HepG2 (cell line): ENCODE measurements around the gene NAALADL1. TPM values are rescaled to one million over a fixed set of nuclear protein-coding genes. Genes with fewer than 3 reads are reported as not detected.
A peak's percentile ranks its signal among the peaks of the same experiment; 100 is the strongest.

Experiments used
- BRCA1 ChIP-seq: sonication (generic); formaldehyde crosslinking; IDR thresholded peaks from 2 replicates; pipeline ENCODE4 v1.4.0; 2020; ENCODE audit warnings: missing genetic modification reagents
- ELF1 ChIP-seq: sonication (generic); formaldehyde crosslinking; IDR thresholded peaks from 2 replicates; pipeline ENCODE4 v1.4.0; 2020; ENCODE audit warnings: missing genetic modification reagents
- EP300 ChIP-seq, 3 experiments: sonication (generic) in 1 of 3; formaldehyde crosslinking in 1 of 3; IDR thresholded peaks; 2 replicates each; pipeline versions ENCODE4 v1.5.1 to v1.6.1; 2011 to 2020; ENCODE audit warnings: low read depth in 2 of 3, low read length in 2 of 3, borderline replicate concordance in 1 of 3, improper control_type of control experiment in 1 of 3, mild to moderate bottlenecking in 1 of 3, missing genetic modification reagents in 1 of 3, moderate library complexity in 1 of 3
- ETV6 ChIP-seq: sonication (generic); formaldehyde crosslinking; conservative IDR thresholded peaks from 2 replicates; pipeline ENCODE4 v1.4.0; 2020; ENCODE audit warnings: missing genetic modification reagents
- IRX3 ChIP-seq: sonication (generic); formaldehyde crosslinking; IDR thresholded peaks from 2 replicates; pipeline ENCODE4 v1.8.1; 2023; ENCODE audit warnings: mild to moderate bottlenecking, low read depth, missing genetic modification reagents, borderline replicate concordance
- JARID2 ChIP-seq: sonication (generic); formaldehyde crosslinking; IDR thresholded peaks from 2 replicates; pipeline ENCODE4 v1.8.1; 2023; ENCODE audit warnings: missing genetic modification reagents, inconsistent platforms; ENCODE audit not compliant: insufficient replicate concordance
- KLF16 ChIP-seq, 2 experiments: sonication (generic) in 1 of 2; formaldehyde crosslinking in 1 of 2; IDR thresholded peaks; 2 replicates each; pipeline versions ENCODE4 v1.6.1 to v1.8.0; 2016 to 2023; ENCODE audit warnings: missing genetic modification reagents in 2 of 2, missing compliant biosample characterization in 1 of 2
- MAZ ChIP-seq, 2 experiments: sonication (generic) in 1 of 2; formaldehyde crosslinking in 1 of 2; IDR thresholded peaks; 2 replicates each; pipeline versions ENCODE4 v1.5.0 to v1.6.1; 2012 to 2020; ENCODE audit warnings: low read depth in 2 of 2, mild to moderate bottlenecking in 2 of 2, borderline replicate concordance in 1 of 2, improper control_type of control experiment in 1 of 2, low read length in 1 of 2, missing genetic modification reagents in 1 of 2, moderate library complexity in 1 of 2
- PAX8 ChIP-seq: sonication (generic); formaldehyde crosslinking; IDR thresholded peaks from 2 replicates; pipeline ENCODE4 v1.8.0; 2022; ENCODE audit warnings: mild to moderate bottlenecking, missing genetic modification reagents, borderline replicate concordance
- PHF20 ChIP-seq: sonication (generic); formaldehyde crosslinking; IDR thresholded peaks from 2 replicates; pipeline ENCODE4 v1.5.0; 2020; ENCODE audit warnings: mild to moderate bottlenecking, missing genetic modification reagents
- PITX1 ChIP-seq: sonication (generic); formaldehyde crosslinking; IDR thresholded peaks from 2 replicates; pipeline ENCODE4 v1.5.1; 2020; ENCODE audit warnings: mild to moderate bottlenecking, missing genetic modification reagents
- SSRP1 ChIP-seq: IDR thresholded peaks from 2 replicates; pipeline ENCODE4 v1.6.1; 2016; ENCODE audit warnings: control low read depth
- TEAD3 ChIP-seq: optimal IDR thresholded peaks from 2 replicates; pipeline ENCODE3; 2016; ENCODE audit warnings: borderline replicate concordance
- ZFP62 ChIP-seq: sonication (generic); formaldehyde crosslinking; IDR thresholded peaks from 2 replicates; pipeline ENCODE4 v1.4.0; 2020; ENCODE audit warnings: missing genetic modification reagents
- ZKSCAN5 ChIP-seq: sonication (generic); formaldehyde crosslinking; IDR thresholded peaks from 2 replicates; pipeline ENCODE4 v1.5.1; 2020; ENCODE audit warnings: mild to moderate bottlenecking, missing genetic modification reagents
- ZNF143 ChIP-seq: sonication (generic); formaldehyde crosslinking; IDR thresholded peaks from 2 replicates; pipeline ENCODE4 v1.4.0; 2020; ENCODE audit warnings: missing genetic modification reagents
- ZNF253 ChIP-seq: sonication (generic); formaldehyde crosslinking; IDR thresholded peaks from 2 replicates; pipeline ENCODE4 v1.8.0; 2022; ENCODE audit warnings: mild to moderate bottlenecking, missing genetic modification reagents, borderline replicate concordance
- ZNF282 ChIP-seq: fragments of 450-650 bp; IDR thresholded peaks from 2 replicates; pipeline ENCODE4 v1.6.1; 2018; ENCODE audit not compliant: partially characterized antibody
- ZNF547 ChIP-seq: sonication (generic); formaldehyde crosslinking; IDR thresholded peaks from 2 replicates; pipeline ENCODE4 v1.5.1; 2020; ENCODE audit warnings: mild to moderate bottlenecking, missing genetic modification reagents
- ZNF607 ChIP-seq: sonication (generic); formaldehyde crosslinking; IDR thresholded peaks from 2 replicates; pipeline ENCODE4 v1.5.1; 2020; ENCODE audit warnings: missing genetic modification reagents, mild to moderate bottlenecking, borderline replicate concordance
- polyA plus RNA-seq, 8 experiments: library from polyadenylated mRNA; depleted of rRNA in 3 of 8; stranded (reverse) in 7 of 8; unstranded in 1 of 8; fragments of >200 nt; fragmentation: Illumina TruSeq in 4 of 8; extraction: Trizol in 4 of 8; gene quantifications; 2 replicates each; pipeline versions ENCODE4 v1.2.1 to v1.2.3, GENCODE V29; 2011 to 2016; ENCODE audit warnings: low read depth in 4 of 8, missing spikeins in 1 of 8, mixed read lengths in 1 of 8; ENCODE audit not compliant: insufficient read depth in 1 of 8
- total RNA-seq, 5 experiments: library from RNA; depleted of rRNA; stranded (reverse); fragments of >200 nt; fragmentation: Illumina TruSeq; extraction: Trizol; gene quantifications; 2 replicates each; pipeline ENCODE4 v1.2.3, GENCODE V29; 2016; ENCODE audit warnings: low read depth in 1 of 5
- TF ChIP-seq, protein P1 (sequence below): IDR thresholded peaks from 2 replicates; pipeline ENCODE4 v1.6.1; 2016; ENCODE audit warnings: low read depth, control low read depth
- TF ChIP-seq, protein P2 (sequence below): sonication (generic); formaldehyde crosslinking; conservative IDR thresholded peaks from 2 replicates; pipeline ENCODE4 v1.8.1; 2023; ENCODE audit warnings: missing genetic modification reagents
- TF ChIP-seq, protein P3 (sequence below): sonication (generic); formaldehyde crosslinking; IDR thresholded peaks from 2 replicates; pipeline ENCODE4 v1.9.0; 2021; ENCODE audit warnings: missing genetic modification reagents, borderline replicate concordance

Gene NAALADL1
- total and polyA plus RNA-seq, 2 of the 13 experiments (the other 11 are each of a cell fraction or from before 2014, with no cell fraction given) = 9.3 to 33.9 TPM

DNA sequence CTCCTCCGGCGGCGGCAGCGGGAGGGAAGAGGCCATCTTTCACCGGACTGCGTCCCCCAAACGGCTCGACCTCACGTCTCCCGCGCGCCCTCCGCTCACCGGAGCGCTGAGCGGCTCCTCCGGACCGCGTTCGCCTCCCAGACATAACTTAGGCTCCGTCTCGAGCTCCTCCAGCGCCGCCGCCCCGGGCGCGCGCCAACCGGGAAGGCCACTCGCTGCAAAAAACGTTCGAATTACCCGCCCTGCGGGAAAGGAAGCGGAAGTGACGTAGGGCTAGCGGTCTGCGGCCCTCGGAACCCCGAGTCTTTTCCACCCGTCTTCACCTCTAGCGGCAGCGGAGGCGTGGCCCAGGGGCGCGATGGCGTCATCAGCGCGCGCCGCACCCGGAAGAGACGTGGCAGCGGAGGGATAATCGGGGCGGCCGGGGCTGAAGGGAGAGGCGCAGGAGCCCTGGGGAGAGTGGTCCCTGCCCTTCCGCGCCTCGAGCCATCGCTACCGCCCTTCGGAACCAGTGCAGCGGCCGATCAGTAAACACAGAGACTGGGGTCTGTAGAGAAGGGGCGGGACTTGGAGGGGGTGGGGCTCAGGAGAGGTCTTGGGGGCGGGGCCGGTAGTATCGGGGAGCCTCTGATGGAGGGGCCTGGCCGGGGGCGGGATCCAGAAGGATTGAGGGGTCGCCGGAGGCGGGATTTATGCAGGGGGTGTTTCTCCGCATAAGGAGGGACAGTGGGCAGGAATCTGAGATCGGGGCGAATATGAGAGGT is 25.7 kb upstream of the NAALADL1 start, which contains the start of the genes CDCA5 and ZFPL1 (continued):
- TF ChIP-seq, protein P1, sequence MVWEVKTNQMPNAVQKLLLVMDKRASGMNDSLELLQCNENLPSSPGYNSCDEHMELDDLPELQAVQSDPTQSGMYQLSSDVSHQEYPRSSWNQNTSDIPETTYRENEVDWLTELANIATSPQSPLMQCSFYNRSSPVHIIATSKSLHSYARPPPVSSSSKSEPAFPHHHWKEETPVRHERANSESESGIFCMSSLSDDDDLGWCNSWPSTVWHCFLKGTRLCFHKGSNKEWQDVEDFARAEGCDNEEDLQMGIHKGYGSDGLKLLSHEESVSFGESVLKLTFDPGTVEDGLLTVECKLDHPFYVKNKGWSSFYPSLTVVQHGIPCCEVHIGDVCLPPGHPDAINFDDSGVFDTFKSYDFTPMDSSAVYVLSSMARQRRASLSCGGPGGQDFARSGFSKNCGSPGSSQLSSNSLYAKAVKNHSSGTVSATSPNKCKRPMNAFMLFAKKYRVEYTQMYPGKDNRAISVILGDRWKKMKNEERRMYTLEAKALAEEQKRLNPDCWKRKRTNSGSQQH = peak; percentile 99
- TF ChIP-seq EP300 (IDR thresholded peaks at IDR 0.05; ENCODE audit: low read depth in 2 of 2, low read length in 2 of 2) = 0 out of 4 replicates have a peak, but pooled peaks of 1 of the 2 experiments have one; percentile 40
- peak; percentile 43; the same call in 1 of the 2 replicates for TF ChIP-seq EP300 (CRISPR knock-in tag; IDR thresholded peaks at IDR 0.05; ENCODE audit: borderline replicate concordance)
- no peak for TF ChIP-seq PITX1 (CRISPR knock-in tag)
- TF ChIP-seq, protein P2, sequence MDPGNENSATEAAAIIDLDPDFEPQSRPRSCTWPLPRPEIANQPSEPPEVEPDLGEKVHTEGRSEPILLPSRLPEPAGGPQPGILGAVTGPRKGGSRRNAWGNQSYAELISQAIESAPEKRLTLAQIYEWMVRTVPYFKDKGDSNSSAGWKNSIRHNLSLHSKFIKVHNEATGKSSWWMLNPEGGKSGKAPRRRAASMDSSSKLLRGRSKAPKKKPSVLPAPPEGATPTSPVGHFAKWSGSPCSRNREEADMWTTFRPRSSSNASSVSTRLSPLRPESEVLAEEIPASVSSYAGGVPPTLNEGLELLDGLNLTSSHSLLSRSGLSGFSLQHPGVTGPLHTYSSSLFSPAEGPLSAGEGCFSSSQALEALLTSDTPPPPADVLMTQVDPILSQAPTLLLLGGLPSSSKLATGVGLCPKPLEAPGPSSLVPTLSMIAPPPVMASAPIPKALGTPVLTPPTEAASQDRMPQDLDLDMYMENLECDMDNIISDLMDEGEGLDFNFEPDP (CRISPR knock-in tag) = no peak
- no peak for TF ChIP-seq ZNF282
- peak; percentile 81; the same call in 1 of the 2 replicates for TF ChIP-seq IRX3 (CRISPR knock-in tag)
- TF ChIP-seq PAX8 (CRISPR knock-in tag) = no peak
- TF ChIP-seq SSRP1 (CRISPR knock-in tag) = 0 out of 2 replicates have a peak, but pooled peaks have one; percentile 25
- peak; percentile 59; the same call in 1 of the 2 replicates for TF ChIP-seq MAZ (IDR thresholded peaks at IDR 0.05; ENCODE audit: borderline replicate concordance, low read depth, low read length)
- TF ChIP-seq MAZ (CRISPR knock-in tag; IDR thresholded peaks at IDR 0.05; ENCODE audit: low read depth) = peak; percentile 71; the same call in 1 of the 2 replicates
- no peak for TF ChIP-seq ZFP62 (CRISPR knock-in tag)
- TF ChIP-seq ZNF607 (CRISPR knock-in tag) = peak; percentile 56; the same call in 1 of the 2 replicates
- peak; percentile 75 for TF ChIP-seq TEAD3
- peak; percentile 85; the same call in 1 of the 2 replicates for TF ChIP-seq ETV6
- peak; percentile 100 for TF ChIP-seq ELF1 (CRISPR knock-in tag)
- peak; percentile 22; the same call in 1 of the 2 replicates for TF ChIP-seq ZNF547 (CRISPR knock-in tag)
- peak; percentile 57; the same call in 1 of the 2 replicates for TF ChIP-seq ZNF143
- TF ChIP-seq JARID2 (CRISPR knock-in tag) = peak; percentile 24
- peak in 1 of 2 experiments; percentile 95; a peak in 2 of 4 replicates for TF ChIP-seq KLF16 (CRISPR knock-in tag; IDR thresholded peaks at IDR 0.05)
- peak; percentile 99 for TF ChIP-seq PHF20
- no peak for TF ChIP-seq ZKSCAN5 (CRISPR knock-in tag)
- TF ChIP-seq ZNF253 (CRISPR knock-in tag) = no peak
- 0 out of 2 replicates have a peak, but pooled peaks have one; percentile 48 for TF ChIP-seq BRCA1 (CRISPR knock-in tag)
- TF ChIP-seq, protein P3, sequence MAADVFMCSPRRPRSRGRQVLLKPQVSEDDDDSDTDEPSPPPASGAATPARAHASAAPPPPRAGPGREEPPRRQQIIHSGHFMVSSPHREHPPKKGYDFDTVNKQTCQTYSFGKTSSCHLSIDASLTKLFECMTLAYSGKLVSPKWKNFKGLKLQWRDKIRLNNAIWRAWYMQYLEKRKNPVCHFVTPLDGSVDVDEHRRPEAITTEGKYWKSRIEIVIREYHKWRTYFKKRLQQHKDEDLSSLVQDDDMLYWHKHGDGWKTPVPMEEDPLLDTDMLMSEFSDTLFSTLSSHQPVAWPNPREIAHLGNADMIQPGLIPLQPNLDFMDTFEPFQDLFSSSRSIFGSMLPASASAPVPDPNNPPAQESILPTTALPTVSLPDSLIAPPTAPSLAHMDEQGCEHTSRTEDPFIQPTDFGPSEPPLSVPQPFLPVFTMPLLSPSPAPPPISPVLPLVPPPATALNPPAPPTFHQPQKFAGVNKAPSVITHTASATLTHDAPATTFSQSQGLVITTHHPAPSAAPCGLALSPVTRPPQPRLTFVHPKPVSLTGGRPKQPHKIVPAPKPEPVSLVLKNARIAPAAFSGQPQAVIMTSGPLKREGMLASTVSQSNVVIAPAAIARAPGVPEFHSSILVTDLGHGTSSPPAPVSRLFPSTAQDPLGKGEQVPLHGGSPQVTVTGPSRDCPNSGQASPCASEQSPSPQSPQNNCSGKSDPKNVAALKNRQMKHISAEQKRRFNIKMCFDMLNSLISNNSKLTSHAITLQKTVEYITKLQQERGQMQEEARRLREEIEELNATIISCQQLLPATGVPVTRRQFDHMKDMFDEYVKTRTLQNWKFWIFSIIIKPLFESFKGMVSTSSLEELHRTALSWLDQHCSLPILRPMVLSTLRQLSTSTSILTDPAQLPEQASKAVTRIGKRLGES (CRISPR knock-in tag) = no peak
- TF ChIP-seq, all 625 proteins: peak for 304
